ENCODE results near the gene KCTD16.

Gene KCTD16

GRCh38 chr5:144318011-144318410 lies 147.3 kb downstream of the KCTD16 start:
- Mint-ChIP-seq H3K27me3 (ENCODE audit: low read depth, poor library complexity) (no peaks in the 10 kb centered on the region), H3K4me1 (no peaks in the 10 kb centered on the region), H3K36me3 (ENCODE audit: low read depth) (no peaks in the 10 kb centered on the region), H3K27ac (no peak overlapping the region), H3K9me3 (no peaks in the 10 kb centered on the region), H3K4me3 (no peak overlapping the region)
- DNase-seq = no peak
- no peak for TF ChIP-seq CTCF (IDR thresholded peaks at IDR 0.05)

GRCh38 chr5:144318460-144318859 lies 147.8 kb downstream of the KCTD16 start:
- Mint-ChIP-seq H3K9me3 (no peaks in the 10 kb centered on the region), H3K4me1 (no peaks in the 10 kb centered on the region), H3K36me3 (ENCODE audit: low read depth) (no peaks in the 10 kb centered on the region), H3K27me3 (ENCODE audit: low read depth, poor library complexity) (no peaks in the 10 kb centered on the region), H3K4me3 (no peak overlapping the region), H3K27ac (no peak overlapping the region)
- no peak for TF ChIP-seq CTCF (IDR thresholded peaks at IDR 0.05)
- DNase-seq = no peak

- no peak overlapping the region for H3K4me3 Mint-ChIP-seq
- H3K27ac Mint-ChIP-seq = no peak overlapping the region
- no peaks in the 10 kb centered on the region for H3K27me3 Mint-ChIP-seq (ENCODE audit: low read depth, poor library complexity)
- no peak for TF ChIP-seq CTCF (IDR thresholded peaks at IDR 0.05)
- H3K36me3 Mint-ChIP-seq (ENCODE audit: low read depth) = no peaks in the 10 kb centered on the region
- peaks cover 6% of the 10 kb centered on the region for H3K4me1 Mint-ChIP-seq
- no peaks in the 10 kb centered on the region for H3K9me3 Mint-ChIP-seq
- DNase-seq = no peak
Measured at GRCh38 chr5:144323181-144323580, 152.5 kb downstream of the KCTD16 start.

- no peaks in the 10 kb centered on the region for H3K27me3 Mint-ChIP-seq (ENCODE audit: low read depth, poor library complexity)
- H3K27ac Mint-ChIP-seq = no peak overlapping the region
- H3K4me1 Mint-ChIP-seq = peaks cover 6% of the 10 kb centered on the region
- no peak for DNase-seq
- TF ChIP-seq CTCF (IDR thresholded peaks at IDR 0.05) = no peak
- H3K9me3 Mint-ChIP-seq = no peaks in the 10 kb centered on the region
- H3K36me3 Mint-ChIP-seq (ENCODE audit: low read depth) = no peaks in the 10 kb centered on the region
- H3K4me3 Mint-ChIP-seq = no peak overlapping the region
Measured at GRCh38 chr5:144325532-144325931, 154.9 kb downstream of the KCTD16 start.

GRCh38 chr5:144328494-144328893 lies 157.8 kb downstream of the KCTD16 start:
- H3K27ac Mint-ChIP-seq = no peak overlapping the region
- H3K9me3 Mint-ChIP-seq = no peaks in the 10 kb centered on the region
- no peaks in the 10 kb centered on the region for H3K27me3 Mint-ChIP-seq (ENCODE audit: low read depth, poor library complexity)

More at GRCh38 chr5:144328494-144328893, 157.8 kb downstream of the KCTD16 start:
- TF ChIP-seq CTCF (IDR thresholded peaks at IDR 0.05) = no peak
- Mint-ChIP-seq H3K4me3 (no peak overlapping the region), H3K4me1 (peaks cover 6% of the 10 kb centered on the region), H3K36me3 (ENCODE audit: low read depth) (no peaks in the 10 kb centered on the region)
- no peak for DNase-seq

All from nephron progenitor cell (in vitro differentiated cells).